GM23338 (cell line): Measurements from ENCODE around the gene TCAF1. TPM values are rescaled to one million over a fixed set of nuclear protein-coding genes. Genes with fewer than 3 reads are reported as not detected.

ENCODE experiments used
- ATAC-seq: fragments of 200-7000 bp; cut with Tn5 transposase; 3 replicates; pipeline ENCODE4 v1.9.1; 2020
- DNase-seq: peaks from one replicate; pipeline ENCODE4 v3.0.0-alpha.2; 2015; ENCODE audit warnings: low spot score
- H2AFZ ChIP-seq: fragments of 200-600 bp; sonication (generic); 2 replicates; pipeline ENCODE4 v1.8.0; 2016; ENCODE audit warnings: antibody characterized with exemption, mild to moderate bottlenecking, moderate library complexity
- H3F3A ChIP-seq: fragments of 200-600 bp; sonication (generic); replicated peaks from 2 replicates; pipeline ENCODE4 v1.8.0; 2017; ENCODE audit warnings: antibody characterized with exemption, mixed run types, low read depth
- H3K27ac ChIP-seq: fragments of 200-600 bp; sonication (generic); 2 replicates; pipeline ENCODE4 v1.6.1; 2016; ENCODE audit warnings: low read depth
- H3K27me3 ChIP-seq: fragments of 200-600 bp; sonication (generic); 2 replicates; pipeline ENCODE4 v1.8.0; 2016; ENCODE audit warnings: mild to moderate bottlenecking, mixed run types, moderate library complexity; ENCODE audit not compliant: insufficient read depth
- H3K36me3 ChIP-seq: fragments of 200-600 bp; sonication (generic); 2 replicates; pipeline ENCODE4 v1.8.0; 2016; ENCODE audit warnings: mild to moderate bottlenecking; ENCODE audit not compliant: insufficient read depth
- H3K4me1 ChIP-seq: fragments of 200-600 bp; sonication (generic); 2 replicates; pipeline ENCODE4 v1.8.0; 2016; ENCODE audit warnings: mild to moderate bottlenecking, moderate library complexity; ENCODE audit not compliant: insufficient read depth
- H3K4me2 ChIP-seq: fragments of 200-600 bp; sonication (generic); 2 replicates; pipeline ENCODE4 v1.7.1; 2017; ENCODE audit warnings: mixed run types
- H3K4me3 ChIP-seq: fragments of 200-600 bp; sonication (generic); 2 replicates; pipeline ENCODE4 v1.6.1; 2016; ENCODE audit warnings: mixed run types
- H3K79me2 ChIP-seq: fragments of 200-600 bp; sonication (generic); replicated peaks from 2 replicates; pipeline ENCODE4 v1.8.0; 2017; ENCODE audit warnings: mild to moderate bottlenecking; ENCODE audit not compliant: insufficient read depth
- H3K9me2 ChIP-seq: fragments of 200-600 bp; sonication (generic); 2 replicates; pipeline ENCODE4 v1.8.0; 2017; ENCODE audit not compliant: insufficient read depth
- H4K20me1 ChIP-seq: fragments of 200-600 bp; sonication (generic); replicated peaks from 2 replicates; pipeline ENCODE4 v1.8.0; 2017; ENCODE audit warnings: mild to moderate bottlenecking; ENCODE audit not compliant: insufficient read depth
- H3K27ac Mint-ChIP-seq: 2 replicates; pipeline ENCODE4 v1.8.0; 2020; ENCODE audit warnings: inconsistent platforms, mild to moderate bottlenecking, moderate library complexity, mixed read lengths
- H3K27me3 Mint-ChIP-seq: 3 replicates; pipeline ENCODE4 v1.8.0; 2022; ENCODE audit warnings: low read depth, mild to moderate bottlenecking, moderate library complexity, mixed read lengths, inconsistent platforms; ENCODE audit not compliant: insufficient read depth, poor library complexity
- H3K36me3 Mint-ChIP-seq: 3 replicates; pipeline ENCODE4 v1.8.0; 2021; ENCODE audit warnings: low read depth, mild to moderate bottlenecking, inconsistent platforms, moderate library complexity, mixed read lengths
- H3K4me1 Mint-ChIP-seq: 3 replicates; pipeline ENCODE4 v1.8.0; 2020; ENCODE audit warnings: mild to moderate bottlenecking, inconsistent platforms, mixed read lengths
- H3K4me3 Mint-ChIP-seq: 3 replicates; pipeline ENCODE4 v1.8.0; 2021; ENCODE audit warnings: moderate library complexity, mild to moderate bottlenecking, inconsistent platforms, mixed read lengths
- H3K9me3 Mint-ChIP-seq: 3 replicates; pipeline ENCODE4 v1.8.0; 2020; ENCODE audit warnings: moderate library complexity, mild to moderate bottlenecking, inconsistent platforms, mixed read lengths
- CREB1 ChIP-seq: fragments of 250-450 bp; sonication (Bioruptor Pico); IDR thresholded peaks from 2 replicates; pipeline ENCODE4 v1.5.0; 2020; ENCODE audit warnings: low read depth, mild to moderate bottlenecking, moderate library complexity
- CTCF ChIP-seq, 2 experiments: fragments of 200-600 bp in 1 of 2; sonication (generic) in 1 of 2; conservative IDR thresholded peaks; 2 replicates each; pipeline versions ENCODE4 v1.5.1 to v1.6.1; 2016 to 2017; ENCODE audit warnings: antibody characterized with exemption in 2 of 2, low read depth in 2 of 2, mild to moderate bottlenecking in 2 of 2, moderate library complexity in 1 of 2
- ETS1 ChIP-seq: IDR thresholded peaks from 2 replicates; pipeline ENCODE4 v1.6.1; 2016; ENCODE audit warnings: antibody characterized with exemption
- EZH2 ChIP-seq: fragments of 200-600 bp; sonication (generic); IDR thresholded peaks from one replicate; pipeline ENCODE4 v1.8.0; 2017; ENCODE audit warnings: antibody characterized with exemption, mild to moderate bottlenecking, low read depth; ENCODE audit not compliant: unreplicated experiment
- EZH2phosphoT487 ChIP-seq: fragments of 200-600 bp; sonication (generic); IDR thresholded peaks from one replicate; pipeline ENCODE4 v1.8.1; 2018; ENCODE audit warnings: antibody characterized with exemption; ENCODE audit not compliant: unreplicated experiment
- NANOG ChIP-seq: IDR thresholded peaks from 2 replicates; pipeline ENCODE4 v1.6.1; 2016; ENCODE audit warnings: antibody characterized with exemption, borderline replicate concordance
- POLR2AphosphoS5 ChIP-seq: IDR thresholded peaks from 2 replicates; pipeline ENCODE4 v1.6.1; 2016; ENCODE audit warnings: antibody characterized with exemption, low read depth
- REST ChIP-seq: IDR thresholded peaks from one replicate; pipeline ENCODE4 v1.6.1; 2018; ENCODE audit warnings: antibody characterized with exemption; ENCODE audit not compliant: unreplicated experiment
- STAT1 ChIP-seq: IDR thresholded peaks from one replicate; pipeline ENCODE4 v1.6.1; 2016; ENCODE audit warnings: antibody characterized with exemption; ENCODE audit not compliant: unreplicated experiment
- ZNF114 ChIP-seq: fragments of 250-450 bp; sonication (Bioruptor Pico); IDR thresholded peaks from 2 replicates; pipeline ENCODE4 v1.5.0; 2020; ENCODE audit warnings: mild to moderate bottlenecking, moderate library complexity
- polyA plus RNA-seq: library from polyadenylated mRNA; unstranded; fragments of >200 nt; fragmentation: Nextera tagmentation; extraction: Ambion mirVana; gene quantifications from 2 replicates; pipeline ENCODE4 v1.2.1, GENCODE V29; 2016
- total RNA-seq: library from RNA; depleted of rRNA; stranded (reverse); fragments of >200 nt; shearing (Covaris generic); gene quantifications from 2 replicates; pipeline ENCODE4 v1.2.3, GENCODE V29; 2014

Gene TCAF1
- total and polyA plus RNA-seq, 2 experiments from 2014 or later = 15.5 to 31.3 TPM

GRCh38 chr7:143890558-143890957 lies 11.4 kb downstream of the TCAF1 start:
- H3K4me2 ChIP-seq = no peak overlapping the region
- H3K79me2 ChIP-seq = peaks cover 81% of the 10 kb centered on the region

GRCh38 chr7:143889068-143889467 lies 12.9 kb downstream of the TCAF1 start:
- Histone ChIP-seq H4K20me1 (peaks cover 16% of the 10 kb centered on the region; the same call in 1 of the 2 replicates), H2AFZ (no peak overlapping the region), H3K4me1 (peaks cover 16% of the 10 kb centered on the region), H3K79me2 (peaks cover 66% of the 10 kb centered on the region), H3K27me3 (peaks cover 7% of the 10 kb centered on the region), H3K9me2 (no peaks in the 10 kb centered on the region), H3K4me3 (no peak overlapping the region), H3F3A (no peaks in the 10 kb centered on the region), H3K4me2 (no peak overlapping the region), H3K36me3 (no peaks in the 10 kb centered on the region), H3K27ac (no peak overlapping the region)
- peaks cover 13% of the 10 kb centered on the region; the same call in 2 of the 3 replicates for H3K9me3 Mint-ChIP-seq
- H3K36me3 Mint-ChIP-seq = peaks cover 18% of the 10 kb centered on the region
- H3K4me3 Mint-ChIP-seq = no peak overlapping the region
- no peak overlapping the region for H3K27ac Mint-ChIP-seq
- peaks cover 13% of the 10 kb centered on the region for H3K4me1 Mint-ChIP-seq
- ATAC-seq (no peak), DNase-seq (no peak)
- peaks cover 5% of the 10 kb centered on the region for H3K27me3 Mint-ChIP-seq
- no peak for TF ChIP-seq POLR2AphosphoS5
- TF ChIP-seq REST = no peak
- TF ChIP-seq ETS1 = no peak
- no peak for TF ChIP-seq EZH2
- no peak for TF ChIP-seq STAT1

More at GRCh38 chr7:143890558-143890957, 11.4 kb downstream of the TCAF1 start:
- no peak overlapping the region for H2AFZ ChIP-seq
- Mint-ChIP-seq H3K27me3 (no peaks in the 10 kb centered on the region), H3K36me3 (peaks cover 18% of the 10 kb centered on the region), H3K9me3 (peaks cover 13% of the 10 kb centered on the region; the same call in 2 of the 3 replicates), H3K4me1 (peaks cover 10% of the 10 kb centered on the region), H3K27ac (no peak overlapping the region; the same call in 1 of the 2 replicates), H3K4me3 (no peak overlapping the region)
- peaks cover 8% of the 10 kb centered on the region for H3K4me1 ChIP-seq
- H3K36me3 ChIP-seq = no peaks in the 10 kb centered on the region
- H3K4me3 ChIP-seq = no peak overlapping the region
- H4K20me1 ChIP-seq = peaks cover 25% of the 10 kb centered on the region; the same call in 1 of the 2 replicates
- no peak for ATAC-seq
- H3K27ac ChIP-seq = no peak overlapping the region
- TF ChIP-seq EZH2phosphoT487 (no peak), CREB1 (CRISPR knock-in tag) (no peak), NANOG (no peak), POLR2AphosphoS5 (no peak), ETS1 (no peak), ZNF114 (CRISPR knock-in tag) (no peak), CTCF (conservative IDR thresholded peaks at IDR 0.05; ENCODE audit: low read depth in 2 of 2) (no peak)
- H3F3A ChIP-seq = no peaks in the 10 kb centered on the region
- H3K27me3 ChIP-seq = no peaks in the 10 kb centered on the region
- H3K9me2 ChIP-seq = no peaks in the 10 kb centered on the region
- DNase-seq = no peak
